HK-2 (cell line): ENCODE results near the gene F10.

Experiments
- DNase-seq: peaks from one replicate; pipeline ENCODE4 v3.0.0-alpha.2; 2018; ENCODE audit not compliant: unreplicated experiment

F10 gene

DNA sequence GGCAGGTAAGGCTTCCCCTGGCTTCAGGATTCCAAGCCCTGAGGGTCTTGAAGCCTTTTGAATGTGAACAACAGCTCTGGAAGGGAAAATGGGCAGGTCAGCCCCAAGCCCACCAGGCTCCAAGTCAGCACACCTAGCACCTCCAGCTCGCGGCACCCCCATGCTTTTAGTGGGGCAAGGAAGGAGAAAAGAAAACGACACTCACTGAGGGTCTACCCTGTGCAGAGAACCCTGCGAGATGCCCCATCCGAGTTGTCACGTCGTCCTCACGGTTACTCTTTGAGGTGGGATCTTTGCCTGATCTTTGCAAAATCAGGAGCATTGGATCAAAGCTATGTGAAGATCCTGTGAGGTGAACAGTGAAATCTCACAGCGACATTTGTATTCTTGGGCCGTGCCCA is 5.7 kb upstream of the F10 start:
- DNase-seq, result no peak

DNA sequence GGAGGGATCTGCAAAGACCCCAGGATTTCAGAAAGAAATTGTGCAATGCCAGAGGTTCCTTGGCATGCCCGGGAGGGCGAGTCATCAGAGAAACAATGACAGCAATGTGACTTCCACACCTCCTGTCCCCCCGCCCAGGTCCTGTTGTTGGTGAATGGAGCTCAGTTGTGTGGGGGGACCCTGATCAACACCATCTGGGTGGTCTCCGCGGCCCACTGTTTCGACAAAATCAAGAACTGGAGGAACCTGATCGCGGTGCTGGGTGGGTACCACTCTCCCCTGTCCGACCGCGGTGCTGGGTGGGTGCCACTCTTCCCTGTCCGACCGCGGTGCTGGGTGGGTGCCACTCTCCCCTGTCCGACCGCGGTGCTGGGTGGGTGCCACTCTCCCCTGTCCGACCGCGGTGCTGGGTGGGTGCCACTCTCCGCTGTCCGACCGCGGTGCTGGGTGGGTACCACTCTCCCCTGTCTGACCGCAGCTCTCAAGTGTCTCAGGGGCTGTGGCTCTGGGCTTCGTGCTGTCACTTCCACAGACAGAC is 5.2 kb upstream of the F10 start:
- DNase-seq, result no peak

DNA sequence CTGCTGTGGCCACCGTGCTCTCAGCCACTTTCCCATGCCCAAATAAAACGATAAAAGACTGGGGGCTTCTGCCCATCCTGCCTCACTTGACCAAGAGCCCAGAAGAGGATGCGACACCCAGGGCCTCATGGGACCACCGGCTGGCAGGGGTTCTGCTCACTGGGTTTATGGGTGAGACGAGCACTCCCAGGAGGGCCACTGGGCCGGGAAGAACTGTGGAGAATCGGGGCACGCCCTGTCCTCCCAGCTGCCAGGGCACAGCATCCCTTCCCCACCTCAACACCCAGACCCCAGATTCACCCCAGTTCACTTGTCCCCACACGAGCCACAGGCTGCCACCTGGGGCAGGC is 4.7 kb upstream of the F10 start:
- DNase-seq, result no peak

DNA sequence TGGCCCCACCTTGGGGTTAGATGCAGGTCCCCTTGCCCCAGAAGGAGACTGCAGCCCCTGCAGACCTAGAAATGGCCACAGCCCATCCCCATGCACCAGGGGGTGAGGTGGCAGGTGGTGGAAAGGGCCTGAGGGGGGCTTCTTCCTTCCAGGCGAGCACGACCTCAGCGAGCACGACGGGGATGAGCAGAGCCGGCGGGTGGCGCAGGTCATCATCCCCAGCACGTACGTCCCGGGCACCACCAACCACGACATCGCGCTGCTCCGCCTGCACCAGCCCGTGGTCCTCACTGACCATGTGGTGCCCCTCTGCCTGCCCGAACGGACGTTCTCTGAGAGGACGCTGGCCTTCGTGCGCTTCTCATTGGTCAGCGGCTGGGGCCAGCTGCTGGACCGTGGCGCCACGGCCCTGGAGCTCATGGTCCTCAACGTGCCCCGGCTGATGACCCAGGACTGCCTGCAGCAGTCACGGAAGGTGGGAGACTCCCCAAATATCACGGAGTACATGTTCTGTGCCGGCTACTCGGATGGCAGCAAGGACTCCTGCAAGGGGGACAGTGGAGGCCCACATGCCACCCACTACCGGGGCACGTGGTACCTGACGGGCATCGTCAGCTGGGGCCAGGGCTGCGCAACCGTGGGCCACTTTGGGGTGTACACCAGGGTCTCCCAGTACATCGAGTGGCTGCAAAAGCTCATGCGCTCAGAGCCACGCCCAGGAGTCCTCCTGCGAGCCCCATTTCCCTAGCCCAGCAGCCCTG is 4.2 kb upstream of the F10 start:
- DNase-seq, result no peak

DNA sequence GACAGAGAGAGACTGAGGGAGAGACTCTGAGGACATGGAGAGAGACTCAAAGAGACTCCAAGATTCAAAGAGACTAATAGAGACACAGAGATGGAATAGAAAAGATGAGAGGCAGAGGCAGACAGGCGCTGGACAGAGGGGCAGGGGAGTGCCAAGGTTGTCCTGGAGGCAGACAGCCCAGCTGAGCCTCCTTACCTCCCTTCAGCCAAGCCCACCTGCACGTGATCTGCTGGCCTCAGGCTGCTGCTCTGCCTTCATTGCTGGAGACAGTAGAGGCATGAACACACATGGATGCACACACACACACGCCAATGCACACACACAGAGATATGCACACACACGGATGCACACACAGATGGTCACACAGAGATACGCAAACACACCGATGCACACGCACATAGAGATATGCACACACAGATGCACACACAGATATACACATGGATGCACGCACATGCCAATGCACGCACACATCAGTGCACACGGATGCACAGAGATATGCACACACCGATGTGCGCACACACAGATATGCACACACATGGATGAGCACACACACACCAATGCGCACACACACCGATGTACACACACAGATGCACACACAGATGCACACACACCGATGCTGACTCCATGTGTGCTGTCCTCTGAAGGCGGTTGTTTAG is 3.3 kb upstream of the F10 start:
- no peak for DNase-seq

DNA sequence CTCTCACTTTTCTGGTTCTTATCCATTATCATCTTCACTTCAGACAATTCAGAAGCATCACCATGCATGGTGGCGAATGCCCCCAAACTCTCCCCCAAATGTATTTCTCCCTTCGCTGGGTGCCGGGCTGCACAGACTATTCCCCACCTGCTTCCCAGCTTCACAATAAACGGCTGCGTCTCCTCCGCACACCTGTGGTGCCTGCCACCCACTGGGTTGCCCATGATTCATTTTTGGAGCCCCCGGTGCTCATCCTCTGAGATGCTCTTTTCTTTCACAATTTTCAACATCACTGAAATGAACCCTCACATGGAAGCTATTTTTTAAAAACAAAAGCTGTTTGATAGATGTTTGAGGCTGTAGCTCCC is 2.8 kb upstream of the F10 start:
- no peak for DNase-seq

DNA sequence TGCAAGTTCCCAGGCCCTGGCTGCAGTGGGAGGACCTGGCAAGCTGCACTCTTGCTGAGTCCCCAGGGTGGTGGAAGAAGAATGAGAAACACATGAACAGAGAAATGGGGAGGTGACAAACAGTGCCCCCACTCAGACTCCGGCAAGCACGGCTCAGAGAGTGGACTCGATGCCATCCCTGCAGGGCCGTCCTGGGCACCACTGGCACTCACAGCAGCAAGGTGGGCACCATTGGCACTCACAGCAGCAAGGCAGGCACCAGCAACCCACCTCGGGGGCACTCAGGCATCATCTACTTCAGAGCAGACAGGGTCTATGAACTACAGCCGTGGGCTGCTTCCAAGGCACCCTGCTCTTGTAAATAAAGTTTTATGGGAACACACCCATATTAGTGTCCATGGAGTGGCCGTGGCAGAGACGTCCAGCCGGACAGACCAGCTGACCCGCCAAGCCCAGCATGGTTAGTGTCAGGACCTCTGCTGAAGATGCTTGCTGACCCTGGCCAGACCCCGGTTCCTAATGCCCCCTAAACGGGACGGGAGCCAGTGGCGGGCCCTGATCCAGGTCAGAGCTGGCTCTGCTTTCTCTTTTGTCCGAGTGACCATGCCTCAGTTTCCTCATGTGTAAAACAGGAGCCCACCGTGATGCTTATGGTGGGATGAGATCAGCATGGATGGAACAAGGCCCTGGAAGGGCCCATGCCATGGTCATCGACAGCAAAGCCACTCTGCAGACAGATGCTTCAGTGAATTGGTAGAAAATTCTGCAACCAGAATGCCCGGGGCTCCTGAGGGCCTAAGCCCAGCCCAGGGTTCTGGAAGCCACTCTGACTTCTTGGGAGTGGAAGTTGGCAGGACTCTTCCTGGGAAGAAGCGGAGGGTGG is 2.1 kb upstream of the F10 start:
- DNase-seq, result no peak

DNA sequence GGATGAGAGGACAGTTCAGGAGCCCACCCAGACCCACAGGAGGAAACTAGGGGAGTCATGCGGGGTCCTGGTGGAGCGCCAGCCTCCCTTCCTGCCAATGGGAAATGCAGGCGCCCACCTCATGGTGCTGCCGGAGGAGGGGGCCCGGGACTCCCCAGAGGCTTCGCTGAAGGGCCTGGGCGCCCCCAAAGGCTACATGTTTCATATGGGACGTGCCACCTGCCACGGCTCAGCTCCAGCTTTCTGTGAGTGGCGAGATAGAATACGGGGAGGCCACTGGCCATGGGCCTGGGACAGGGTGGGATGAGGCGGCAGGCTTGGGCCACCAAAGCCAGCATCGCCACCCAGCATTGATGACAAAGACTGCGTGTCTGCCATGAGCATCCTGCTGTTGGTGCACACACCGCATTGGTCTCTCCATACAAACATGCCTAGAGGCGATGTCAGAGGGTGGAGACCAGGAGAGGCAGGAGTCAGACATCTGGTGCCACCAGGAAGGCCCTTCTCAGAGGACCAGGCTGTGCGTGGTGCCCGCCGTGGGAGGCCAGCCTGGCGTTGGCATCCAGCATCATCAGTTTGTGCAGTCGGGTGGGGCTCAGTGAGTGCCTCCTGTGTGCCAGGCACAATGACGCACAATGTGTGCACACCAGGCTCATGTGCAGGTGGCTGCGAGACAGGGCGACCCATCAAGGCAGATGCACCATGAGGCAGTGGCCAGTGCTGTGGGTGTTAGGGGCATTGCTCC is 1.2 kb upstream of the F10 start:
- no peak for DNase-seq

DNA sequence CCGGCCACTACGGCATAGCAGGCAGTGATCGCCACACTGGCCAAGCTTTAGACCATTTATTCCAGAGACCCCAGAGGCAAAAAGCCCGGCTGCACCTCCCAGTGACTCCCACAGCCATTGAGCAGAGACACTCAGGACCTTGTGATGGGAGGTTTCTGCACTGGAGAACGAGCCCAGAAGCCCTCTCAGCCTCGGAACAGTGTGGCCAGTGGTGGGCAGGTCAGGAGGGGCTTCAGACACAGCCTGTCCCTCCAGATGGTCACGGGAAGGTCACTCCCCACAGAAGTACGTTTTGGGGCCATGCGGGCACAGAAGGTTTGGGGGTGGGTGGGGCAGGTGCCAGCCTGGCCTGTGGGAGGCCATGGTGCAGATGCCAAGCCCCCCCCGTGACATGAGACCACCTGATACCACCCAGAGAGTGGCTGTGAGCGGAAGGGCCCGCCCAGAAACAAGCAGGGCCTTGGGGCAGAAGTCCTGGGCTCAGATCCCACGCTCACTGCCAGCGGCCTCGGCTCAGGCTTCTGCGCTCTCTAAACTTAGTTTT is 599 bp upstream of the F10 start:
- no peak for DNase-seq

DNA sequence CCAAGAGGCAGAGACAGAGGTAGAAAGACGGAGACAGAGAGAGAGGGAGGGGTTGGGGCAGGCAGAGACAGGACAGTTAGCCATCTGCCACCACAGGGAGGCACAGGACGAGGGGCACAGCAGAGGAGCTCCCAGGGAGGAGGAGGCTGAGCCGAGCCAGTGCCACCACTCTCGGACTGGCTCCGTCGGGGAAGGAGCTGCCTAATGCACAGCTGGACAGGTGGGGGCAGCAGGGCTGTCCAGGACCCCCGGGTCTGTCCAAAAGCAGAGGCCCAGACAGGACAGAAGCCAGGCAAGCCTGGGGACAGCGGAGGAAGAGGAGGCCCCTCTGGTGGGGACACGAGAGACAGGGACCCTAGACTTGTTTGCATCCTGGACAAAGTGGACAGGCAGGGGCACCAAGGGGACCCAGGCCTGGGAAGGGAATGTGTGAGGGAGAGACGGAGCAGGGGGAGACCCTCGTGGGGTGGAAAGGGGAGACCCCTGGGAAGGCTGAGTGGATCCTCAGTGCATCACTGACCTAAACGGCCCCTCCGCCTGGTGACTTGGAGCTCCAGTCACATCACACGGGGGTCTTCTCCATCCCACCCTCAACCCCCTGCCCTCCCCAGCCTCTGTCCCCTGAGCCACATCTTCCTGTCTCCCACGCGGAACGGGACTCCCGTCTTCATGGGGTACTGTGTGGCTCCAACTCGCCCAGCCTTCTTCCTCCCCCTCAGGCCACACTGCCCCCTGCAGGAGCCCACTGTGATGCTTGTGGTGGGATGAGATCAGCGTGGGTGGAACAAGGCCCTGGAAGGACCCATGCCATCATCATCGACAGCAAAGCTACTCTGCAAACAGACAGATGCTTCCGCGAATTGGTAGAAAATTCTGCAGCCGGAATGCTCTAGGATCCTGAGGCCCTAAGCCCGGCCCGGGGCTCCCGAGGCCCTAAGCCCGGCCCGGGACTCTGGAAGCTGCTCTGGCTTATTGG is 915 bp downstream of the F10 start:
- no peak for DNase-seq

DNA sequence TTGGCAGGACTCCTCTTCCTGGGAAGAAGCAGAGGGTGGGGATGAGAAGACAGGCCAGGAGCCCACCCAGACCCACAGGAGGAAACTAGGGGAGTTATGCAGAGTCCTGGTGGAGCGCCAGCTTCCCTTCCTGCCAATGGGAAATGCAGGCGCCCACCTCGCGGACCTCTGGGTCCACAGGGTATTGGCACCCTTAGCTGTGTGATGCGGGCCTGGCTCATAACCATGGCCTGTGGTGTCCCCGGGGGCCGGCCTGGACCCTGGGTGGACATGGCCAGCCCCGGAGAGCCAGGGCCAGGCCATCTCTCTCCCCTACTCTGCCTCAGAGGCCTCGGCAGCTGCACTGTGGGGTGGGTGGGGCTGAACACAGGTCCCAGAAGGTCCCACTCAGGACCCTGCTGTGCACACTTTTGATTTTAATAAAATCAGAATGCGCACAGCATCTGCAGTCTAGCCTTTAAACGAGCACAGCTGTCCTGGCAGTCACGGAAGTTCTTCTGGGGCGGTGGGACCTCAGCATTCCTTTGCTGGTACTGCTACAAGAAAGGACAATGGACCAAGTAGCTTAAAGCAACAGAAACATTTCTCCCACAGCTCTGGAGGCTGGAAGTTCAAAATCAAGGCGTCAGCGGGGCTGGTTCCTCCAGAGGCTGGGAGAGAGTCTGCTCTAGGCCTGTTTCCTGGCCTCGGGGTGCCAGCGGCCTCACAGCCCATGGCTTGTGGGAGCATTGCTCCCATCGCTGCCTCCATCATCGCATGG is 1.8 kb downstream of the F10 start:
- no peak for DNase-seq

DNA sequence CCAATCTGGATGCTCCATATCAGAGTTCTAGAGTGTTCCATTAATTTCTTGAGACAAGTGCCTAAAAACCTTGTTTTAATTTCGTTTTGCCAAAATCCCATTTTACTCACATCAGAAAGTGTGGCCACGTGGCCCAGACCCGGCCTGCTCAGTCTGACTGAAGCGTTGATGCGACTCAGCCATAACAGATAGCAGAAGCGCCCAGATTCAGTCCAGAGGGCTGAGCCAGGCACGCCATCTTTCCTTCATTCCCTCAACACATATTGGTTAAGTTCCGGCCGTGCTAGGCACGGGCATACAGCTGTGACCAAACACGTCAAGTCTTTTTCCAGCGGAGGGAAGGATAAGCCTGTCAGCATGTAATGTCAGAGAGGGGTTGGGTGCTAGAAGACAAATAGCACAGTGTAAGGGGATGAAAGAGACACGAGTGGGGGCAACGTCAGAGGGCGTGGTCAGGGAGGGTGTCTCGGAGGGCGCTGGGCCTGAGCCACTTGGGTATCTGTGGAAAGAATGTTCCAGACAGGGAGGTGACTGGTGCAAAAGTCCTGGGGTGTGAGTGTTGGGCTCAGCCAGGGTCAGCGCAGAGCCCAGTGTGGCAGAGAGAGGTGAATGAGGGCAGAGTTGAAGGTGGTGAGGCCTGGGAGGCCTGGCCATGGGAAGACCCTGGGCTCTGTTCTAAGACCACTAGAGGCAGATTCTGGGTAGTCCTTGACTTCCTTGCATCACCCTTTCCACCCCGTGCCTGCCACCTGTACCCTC is 3.1 kb downstream of the F10 start:
- no peak for DNase-seq

DNA sequence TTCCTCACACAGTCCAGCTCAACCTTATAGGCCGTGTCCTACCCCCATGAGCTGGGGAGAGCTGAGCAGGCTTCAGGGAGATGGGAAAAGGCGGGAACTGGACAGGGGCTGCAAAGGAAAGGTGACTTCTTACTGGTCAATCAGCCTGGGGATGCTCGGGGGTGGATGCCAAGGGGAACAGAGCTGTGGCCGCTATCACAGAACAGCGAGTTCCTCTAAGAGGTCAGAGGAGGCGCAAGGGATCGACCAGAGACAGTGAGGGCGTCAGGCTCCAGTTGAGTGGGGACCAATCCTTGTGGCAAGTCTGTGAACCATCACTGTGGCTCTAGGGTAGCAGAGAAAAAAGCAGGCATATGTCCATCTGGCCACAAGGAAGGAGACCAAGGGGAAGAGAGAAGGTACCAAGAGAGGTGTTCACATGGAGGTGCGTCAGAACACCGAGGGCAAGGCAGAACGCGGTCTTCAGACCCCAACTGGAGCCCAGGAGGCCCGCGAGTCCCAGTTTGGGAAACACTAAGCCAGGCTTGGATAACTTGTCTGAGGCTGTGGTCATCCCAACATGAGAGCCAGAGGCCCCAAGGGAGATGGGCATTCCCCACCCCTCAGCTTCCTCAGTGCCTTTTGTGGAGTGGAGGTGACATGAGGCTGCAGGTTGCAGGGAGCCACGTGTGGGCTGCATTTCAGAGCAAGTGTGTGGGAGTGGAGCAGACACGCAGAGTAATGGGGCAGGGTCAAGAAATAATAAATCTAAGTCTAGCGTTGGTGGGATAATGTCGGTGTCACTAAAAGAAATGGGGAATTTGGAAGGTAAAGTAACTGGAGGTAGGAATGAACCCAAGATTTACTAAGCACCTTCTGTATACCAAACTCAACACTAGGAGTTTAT is 3.9 kb downstream of the F10 start:
- DNase-seq, result no peak

DNA sequence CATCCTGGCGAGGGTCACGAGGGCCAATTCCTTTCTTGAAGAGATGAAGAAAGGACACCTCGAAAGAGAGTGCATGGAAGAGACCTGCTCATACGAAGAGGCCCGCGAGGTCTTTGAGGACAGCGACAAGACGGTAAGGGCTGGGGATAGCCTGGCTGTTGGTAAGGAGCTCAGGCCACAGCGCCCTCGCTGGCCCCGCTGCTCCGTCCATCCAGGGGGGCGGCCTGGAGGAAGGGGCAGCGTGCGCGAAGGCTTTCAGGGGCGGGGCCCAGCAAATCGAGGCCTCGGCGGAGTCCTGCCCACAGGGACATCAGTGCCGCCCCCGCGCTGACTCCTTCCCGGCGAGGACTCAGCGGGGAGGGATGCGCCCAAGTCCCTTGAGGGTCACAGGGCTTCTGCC is 6.9 kb downstream of the F10 start:
- no peak for DNase-seq

DNA sequence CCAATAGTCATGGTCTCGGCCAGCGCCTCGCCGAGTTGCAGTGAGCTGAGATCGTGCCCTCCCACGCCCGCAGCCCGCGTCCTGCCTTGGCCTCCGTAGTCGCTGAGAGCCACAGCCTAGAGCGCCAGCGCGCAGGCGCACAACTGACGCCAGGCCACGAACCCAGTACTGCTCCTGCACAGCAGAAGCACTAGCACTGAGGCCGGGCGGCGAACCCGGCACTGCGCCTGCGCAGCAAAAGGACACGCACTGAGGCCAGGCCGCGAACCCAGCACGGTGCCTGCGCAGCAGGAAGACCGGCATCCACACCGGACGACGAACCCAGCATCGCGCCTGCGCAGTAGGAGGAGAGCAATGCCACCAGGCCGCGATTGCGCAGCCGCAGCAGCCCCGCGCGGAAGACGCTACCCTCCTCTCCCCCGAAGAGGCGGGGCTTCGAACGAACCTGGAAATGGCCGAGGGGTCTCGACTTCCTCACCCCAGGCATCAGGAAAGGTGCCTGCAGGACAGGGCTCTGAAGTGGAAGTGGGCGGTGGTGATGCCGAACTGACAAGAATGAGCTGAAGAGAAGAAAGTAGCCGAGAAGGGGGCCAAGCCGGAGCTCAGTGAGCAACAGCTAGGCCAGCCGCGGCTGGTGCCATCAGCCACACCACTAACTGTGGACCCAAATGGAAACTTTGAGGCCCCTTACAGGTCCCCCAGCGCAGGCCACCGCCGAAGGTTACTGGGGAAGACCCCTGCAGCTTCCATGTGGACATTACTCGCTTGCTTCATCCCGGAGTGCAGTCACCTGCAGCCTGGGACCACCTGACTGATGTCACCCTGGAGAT is 7.5 kb downstream of the F10 start:
- DNase-seq, result no peak

DNA sequence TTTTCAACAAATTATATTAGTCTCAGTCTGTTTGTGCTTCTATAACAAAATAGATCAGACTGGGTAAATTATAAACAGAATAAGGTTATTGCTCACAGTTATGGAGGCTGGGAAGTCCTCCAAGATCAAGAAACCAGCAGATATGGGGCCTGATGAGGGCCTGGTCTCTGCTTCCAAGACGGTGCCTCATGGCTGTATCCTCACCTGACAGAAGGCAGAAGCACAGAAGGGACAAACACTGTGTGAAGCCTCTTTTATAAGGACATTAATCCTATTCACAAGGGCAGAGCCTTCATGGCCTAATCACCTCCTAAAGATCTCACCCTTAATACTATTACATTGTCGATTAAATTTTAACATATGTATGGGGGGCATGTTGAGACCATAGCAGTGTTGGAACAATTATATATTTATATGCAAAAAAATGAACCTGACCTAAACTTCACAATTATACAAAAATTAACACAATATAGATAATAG is 12.7 kb downstream of the F10 start:
- no peak for DNase-seq
